ENCODE results near the gene OGA.

The OGA gene

GRCh38 chr10:101818119-101818871 is at the start of gene OGA:
Gene OGA (minus strand): TSS chr10:101818444. CDS start chr10:101818022, 422 bp downstream.
- peak; percentile 99 for DNase-seq
- no peaks in the 10 kb centered on the region for H3K27me3 ChIP-seq (replicated peaks)
- no peak for TF ChIP-seq CTCF (IDR thresholded peaks at IDR 0.05; ENCODE audit: low read depth, low read length, missing control alignments)
- in situ Hi-C loops (cut with HindIII; ENCODE audit: low pct_ligation_motif_present, low sequenced_read_pairs), result no loop called here
- peak within 1 kb of the TSS; percentile 98 for H3K4me3 ChIP-seq (ENCODE audit: low read depth, low read length)
- H3K27ac ChIP-seq, result peak within 1 kb of the TSS; percentile 93
- peaks cover 6% of the 10 kb centered on the region for H3K36me3 ChIP-seq (replicated peaks)

GRCh38 chr10:101867931-101868330 is 49.7 kb upstream of the OGA start:
- no peaks in the 10 kb centered on the region for H3K36me3 ChIP-seq (replicated peaks)
- H3K4me3 ChIP-seq (ENCODE audit: low read depth, low read length), result no peak overlapping the region
- no peak for TF ChIP-seq CTCF (IDR thresholded peaks at IDR 0.05; ENCODE audit: low read depth, low read length, missing control alignments)
- in situ Hi-C loops (cut with HindIII; ENCODE audit: low pct_ligation_motif_present, low sequenced_read_pairs), result no loop called here
- H3K27me3 ChIP-seq (replicated peaks), result no peaks in the 10 kb centered on the region
- no peak overlapping the region for H3K27ac ChIP-seq
- DNase-seq, result no peak

- no peak overlapping the region for H3K4me3 ChIP-seq (ENCODE audit: low read depth, low read length)
- no peaks in the 10 kb centered on the region for H3K36me3 ChIP-seq (replicated peaks)
- no peaks in the 10 kb centered on the region for H3K27me3 ChIP-seq (replicated peaks)
- in situ Hi-C loops (cut with HindIII; ENCODE audit: low pct_ligation_motif_present, low sequenced_read_pairs), result no loop called here
- no peak overlapping the region for H3K27ac ChIP-seq
- DNase-seq, result no peak
- TF ChIP-seq CTCF (IDR thresholded peaks at IDR 0.05; ENCODE audit: low read depth, low read length, missing control alignments), result no peak
These were observed 41.3 kb upstream of the OGA start for GRCh38 chr10:101859530-101859929.

GRCh38 chr10:101858723-101859500 is 40.7 kb upstream of the OGA start:
- no peaks in the 10 kb centered on the region for H3K27me3 ChIP-seq (replicated peaks)
- TF ChIP-seq CTCF (IDR thresholded peaks at IDR 0.05; ENCODE audit: low read depth, low read length, missing control alignments), result no peak
- no peak overlapping the region for H3K4me3 ChIP-seq (ENCODE audit: low read depth, low read length)
- in situ Hi-C loops (cut with HindIII; ENCODE audit: low pct_ligation_motif_present, low sequenced_read_pairs), result no loop called here
- no peak for DNase-seq
- H3K36me3 ChIP-seq (replicated peaks), result no peaks in the 10 kb centered on the region
- H3K27ac ChIP-seq, result no peak overlapping the region

- H3K4me3 ChIP-seq (ENCODE audit: low read depth, low read length), result no peak overlapping the region
- H3K27ac ChIP-seq, result no peak overlapping the region
- H3K36me3 ChIP-seq (replicated peaks), result no peaks in the 10 kb centered on the region
- no peak for TF ChIP-seq CTCF (IDR thresholded peaks at IDR 0.05; ENCODE audit: low read depth, low read length, missing control alignments)
- no peaks in the 10 kb centered on the region for H3K27me3 ChIP-seq (replicated peaks)
- DNase-seq, result no peak
- in situ Hi-C loops (cut with HindIII; ENCODE audit: low pct_ligation_motif_present, low sequenced_read_pairs), result no loop called here
These were observed 39.7 kb upstream of the OGA start for GRCh38 chr10:101857802-101858476.
